GM18499 (cell line): ENCODE results near the gene KLK11.

Experiments
- ATAC-seq: cut with Tn5 transposase; IDR thresholded peaks from one replicate; pipeline ENCODE4 v1.9.1; 2021; ENCODE audit warnings: moderate number of reproducible peaks; ENCODE audit not compliant: insufficient read depth, unreplicated experiment

Gene KLK11

DNA sequence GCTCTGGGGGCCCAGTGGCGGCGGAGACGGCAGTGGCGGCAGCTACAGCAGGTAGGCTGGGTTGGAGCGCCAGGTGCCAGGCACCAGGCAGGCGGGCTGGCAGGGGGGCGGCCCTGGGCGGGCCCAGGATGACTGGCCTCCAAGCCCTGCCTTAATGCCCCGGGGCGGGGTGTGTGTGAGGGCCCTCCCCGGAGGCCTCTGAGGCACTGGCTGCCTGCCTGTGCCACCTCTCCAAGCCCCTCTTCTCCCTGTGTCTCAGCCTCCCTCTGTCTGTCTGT, at the start of gene KLK11:
Gene KLK11 (minus strand): TSS at position 63 of the 278 bp plus-strand sequence. CDS start 985 bp downstream, outside the sequence.
- ATAC-seq = no peak

- no peak for ATAC-seq
Measured at GRCh38 chr19:51075998-51076397, 49.6 kb upstream of the KLK11 start.

DNA sequence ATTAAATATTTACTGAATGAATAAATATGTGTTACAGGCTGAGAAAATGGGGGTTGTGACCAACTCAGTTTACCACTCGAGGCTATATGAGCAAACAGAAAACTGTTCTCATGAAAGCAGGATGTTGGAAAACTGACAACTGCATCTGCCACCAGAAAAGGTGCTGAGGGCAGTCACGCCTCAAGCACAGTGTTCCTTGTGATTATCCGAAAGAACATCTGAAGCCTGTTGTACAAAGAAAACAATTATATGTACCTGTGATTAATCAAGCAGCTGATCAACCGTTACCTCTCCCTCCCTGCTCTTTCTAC, 44.6 kb upstream of the KLK11 start:
- no peak for ATAC-seq

DNA sequence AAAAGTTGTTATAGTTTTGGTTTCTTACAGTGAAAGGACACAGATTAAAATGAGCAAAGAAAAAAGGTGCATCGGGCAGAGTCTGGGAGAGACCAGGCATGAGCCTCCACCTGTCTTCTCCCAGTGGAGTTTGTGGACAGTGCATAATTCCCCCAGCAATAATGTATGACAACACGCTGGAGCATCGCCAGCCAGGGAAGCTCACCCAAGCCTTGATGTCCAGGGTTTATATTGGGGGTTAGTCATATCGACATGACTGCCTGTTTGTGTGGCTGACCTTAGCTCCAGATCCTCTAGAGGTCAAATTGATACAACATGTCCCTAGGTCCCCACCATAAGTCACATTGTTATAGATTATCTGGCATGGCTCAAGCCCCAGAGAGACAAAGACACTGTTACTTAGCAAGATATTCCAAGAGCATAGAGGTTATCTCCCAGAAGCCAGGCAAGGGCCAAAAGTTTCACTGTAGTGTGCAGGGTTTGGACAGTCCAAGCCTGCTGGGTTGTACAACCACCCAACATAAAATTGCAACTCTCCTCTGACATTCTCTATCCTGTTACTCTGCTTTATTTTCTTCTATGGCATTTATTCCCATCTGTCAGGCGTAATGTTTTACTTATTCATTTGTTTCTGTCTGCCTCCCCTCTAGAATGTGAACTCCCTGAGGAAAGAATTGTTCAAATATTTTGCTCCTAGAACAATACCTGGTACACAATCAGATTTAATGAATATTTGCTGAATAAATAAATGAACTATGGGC, 44.1 kb upstream of the KLK11 start:
- no peak for ATAC-seq

GRCh38 chr19:51066393-51067186, 40.2 kb upstream of the KLK11 start:
- ATAC-seq = no peak

DNA sequence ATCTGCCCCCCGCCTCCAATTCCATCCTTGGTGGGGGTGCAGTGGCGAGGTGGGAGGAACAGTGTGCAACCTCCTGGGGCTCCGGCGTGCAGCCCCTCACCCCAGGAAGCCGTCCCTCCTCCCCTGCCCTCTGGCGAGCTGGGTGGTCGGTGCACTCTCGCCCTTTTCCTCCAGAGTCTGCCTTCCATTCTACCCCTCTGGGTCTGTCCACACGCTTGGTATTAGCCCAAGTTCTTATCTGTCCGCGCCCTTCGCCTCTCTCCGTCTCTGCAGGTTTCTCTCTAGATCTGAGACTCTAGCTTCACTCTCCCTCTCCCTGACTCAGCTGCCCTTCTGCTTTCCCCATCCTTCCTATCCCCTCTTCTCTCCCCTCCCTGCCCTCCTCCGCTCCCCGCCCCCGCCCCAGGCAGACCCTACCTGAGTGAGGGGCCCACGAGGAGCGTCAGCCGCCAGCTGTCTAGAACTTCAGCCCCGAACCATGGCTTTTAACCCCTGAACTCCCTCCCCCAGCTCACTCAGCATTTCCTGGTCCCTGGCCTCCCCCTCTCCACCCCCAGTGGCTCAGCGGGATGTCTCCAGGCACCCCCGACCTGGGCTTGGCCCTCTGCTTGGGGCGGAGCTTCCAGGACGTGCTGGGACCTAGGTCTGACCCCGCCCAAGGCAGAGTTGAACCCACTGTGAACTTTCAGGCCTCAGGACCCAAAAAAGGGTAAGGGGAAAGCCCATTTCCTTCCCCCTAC, 39.0 kb upstream of the KLK11 start:
- ATAC-seq = no peak

DNA sequence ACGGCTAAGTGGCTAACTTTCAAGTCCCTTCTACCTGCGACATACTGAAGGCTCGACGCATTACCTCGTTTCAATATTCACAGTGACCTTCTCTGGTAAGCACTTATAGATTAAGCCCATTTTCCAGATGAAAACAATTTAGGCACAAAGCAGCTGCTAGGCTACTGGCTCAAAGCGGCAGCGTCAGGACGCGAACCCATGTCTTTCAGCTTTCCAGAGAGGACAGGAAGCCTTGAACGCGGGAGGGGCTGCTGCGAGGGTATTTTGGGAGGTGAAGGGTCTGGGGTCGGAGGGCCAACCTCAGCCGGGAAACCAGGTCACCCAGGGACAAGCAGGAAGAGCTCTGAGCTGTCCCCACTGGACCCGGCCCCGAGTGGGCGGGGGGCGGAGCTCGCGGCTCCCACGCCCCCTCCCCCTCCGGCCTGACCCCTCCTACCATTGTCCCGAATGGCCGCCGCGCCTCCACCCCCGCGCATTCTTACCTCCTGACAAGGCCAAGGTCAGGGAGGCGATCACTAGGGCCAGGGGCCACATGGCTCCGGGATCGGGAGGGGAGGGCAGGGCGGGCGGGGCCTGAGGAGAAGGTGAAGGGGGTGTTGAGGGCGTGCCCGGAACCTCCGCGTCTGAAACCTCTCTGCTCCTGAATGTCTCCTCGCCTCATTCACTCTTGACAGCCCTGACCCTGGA, 38.3 kb upstream of the KLK11 start, which contains the start of gene KLK13:
Gene KLK13 (minus strand): TSS at position 559 of the 687 bp plus-strand sequence. CDS start 25 bp downstream, at position 534.
- ATAC-seq = no peak

GRCh38 chr19:51063664-51064063, 37.2 kb upstream of the KLK11 start:
- no peak for ATAC-seq

DNA sequence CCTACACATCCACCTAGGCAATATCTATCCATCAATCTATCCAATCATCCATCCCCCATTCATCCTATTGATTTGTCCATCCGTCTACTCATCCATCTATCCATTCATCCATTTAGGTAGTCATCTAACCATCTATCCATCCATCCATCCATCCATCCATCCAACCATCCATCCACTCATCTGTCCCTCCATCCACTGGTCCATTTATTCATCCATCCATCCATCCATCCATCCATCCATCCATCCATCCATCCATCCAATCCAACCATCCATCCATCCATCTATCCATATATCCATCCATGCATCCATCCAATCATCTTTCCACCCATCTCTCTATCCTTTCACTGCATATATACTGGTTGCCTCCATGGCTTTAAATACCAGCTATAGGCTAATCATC, 34.6 kb upstream of the KLK11 start:
- no peak for ATAC-seq

GRCh38 chr19:51060336-51060735, 33.9 kb upstream of the KLK11 start:
- ATAC-seq = no peak

- ATAC-seq = no peak
Measured at GRCh38 chr19:51059715-51060114, 33.3 kb upstream of the KLK11 start.

- no peak for ATAC-seq
Measured at GRCh38 chr19:51055866-51056265, 29.4 kb upstream of the KLK11 start.

DNA sequence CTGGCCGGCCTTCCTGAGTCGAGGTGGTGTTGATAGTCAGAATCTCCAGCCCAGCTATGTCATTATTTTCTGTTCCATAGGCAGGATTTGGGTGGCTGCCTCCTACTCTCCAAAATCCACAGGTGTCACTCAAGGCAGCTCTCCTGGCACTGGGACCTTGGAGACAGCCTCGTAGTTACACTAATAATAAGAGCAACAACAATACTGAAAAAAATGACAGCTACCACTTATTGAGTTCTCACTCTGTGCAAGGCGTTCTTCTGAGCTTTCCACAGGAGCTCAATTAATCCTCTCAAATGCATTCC, 20.6 kb upstream of the KLK11 start:
- no peak for ATAC-seq

DNA sequence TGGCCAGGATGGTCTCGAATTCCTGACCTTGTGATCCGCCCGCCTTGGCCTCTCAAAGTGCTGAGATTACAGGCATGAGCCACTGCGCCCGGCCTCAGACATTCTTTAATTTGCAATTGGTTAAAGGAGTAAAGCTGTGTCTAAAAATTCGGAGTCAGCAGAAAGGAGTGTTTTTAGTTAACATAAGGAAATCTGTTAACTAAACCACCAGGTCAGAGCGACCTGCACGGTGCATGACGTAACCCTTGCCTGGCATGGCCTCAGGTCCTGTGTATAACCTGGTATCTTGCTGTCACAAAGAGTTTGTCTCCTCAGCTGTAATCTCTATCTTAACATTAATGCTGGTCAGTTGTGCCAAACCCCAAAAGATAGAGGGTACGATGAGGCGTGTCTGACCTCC, 17.9 kb upstream of the KLK11 start:
- no peak for ATAC-seq

DNA sequence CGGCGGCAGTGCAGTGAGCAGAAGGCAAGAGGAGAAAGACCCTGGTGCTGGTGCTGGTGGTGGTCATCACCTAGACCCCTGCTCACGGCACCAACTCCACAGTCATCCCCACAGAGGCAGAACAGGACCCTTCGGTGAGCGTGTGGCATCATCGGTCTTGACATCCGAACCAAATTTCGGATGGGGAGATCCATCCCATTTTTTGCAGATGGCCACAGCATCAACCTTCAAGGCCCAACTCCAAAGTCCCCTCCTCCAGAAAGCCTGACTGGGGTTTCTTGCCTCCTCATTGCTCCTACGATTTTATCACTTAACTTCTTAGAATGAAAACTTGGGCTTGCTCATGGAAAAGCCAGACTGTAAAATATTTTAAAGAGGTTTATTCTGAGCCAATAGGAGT, 17.1 kb upstream of the KLK11 start:
- ATAC-seq = no peak

DNA sequence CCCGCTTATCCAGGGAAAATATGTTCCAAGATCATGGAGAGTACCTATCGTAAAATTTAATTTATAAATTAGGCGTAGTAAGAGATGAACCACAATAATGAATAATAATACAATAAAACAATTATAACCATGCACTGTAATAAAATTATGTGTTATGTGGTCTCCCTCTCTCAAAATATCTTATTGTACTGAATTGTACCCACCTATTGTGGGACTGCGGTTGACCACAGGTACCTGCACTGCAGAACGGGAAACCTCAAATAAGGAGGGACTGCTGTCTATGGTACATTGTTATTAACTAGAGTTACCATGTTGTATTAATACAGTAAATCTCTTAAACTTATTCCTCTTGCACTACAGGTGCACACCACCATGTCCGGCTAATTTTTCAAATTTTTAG, 13.7 kb upstream of the KLK11 start:
- no peak for ATAC-seq

DNA sequence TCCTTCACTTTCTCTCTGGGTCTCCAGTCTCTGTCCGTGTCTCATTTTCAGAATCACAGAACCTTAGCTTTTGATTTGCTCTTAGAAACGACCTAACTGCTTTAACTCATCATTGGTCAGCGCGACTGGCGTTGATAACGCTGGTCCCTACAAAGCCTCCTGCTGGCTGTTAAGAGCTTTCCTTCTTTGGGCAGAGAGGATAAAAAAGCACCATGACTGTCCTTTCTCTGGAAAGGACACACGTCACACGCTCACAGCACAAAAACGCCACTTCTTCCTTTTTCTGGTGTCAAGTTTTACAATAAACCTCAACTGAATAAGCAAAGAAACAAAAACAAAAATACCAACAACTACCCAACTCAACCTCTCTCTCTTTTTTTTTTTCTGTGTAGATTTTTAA, 10.1 kb upstream of the KLK11 start:
- ATAC-seq = no peak

DNA sequence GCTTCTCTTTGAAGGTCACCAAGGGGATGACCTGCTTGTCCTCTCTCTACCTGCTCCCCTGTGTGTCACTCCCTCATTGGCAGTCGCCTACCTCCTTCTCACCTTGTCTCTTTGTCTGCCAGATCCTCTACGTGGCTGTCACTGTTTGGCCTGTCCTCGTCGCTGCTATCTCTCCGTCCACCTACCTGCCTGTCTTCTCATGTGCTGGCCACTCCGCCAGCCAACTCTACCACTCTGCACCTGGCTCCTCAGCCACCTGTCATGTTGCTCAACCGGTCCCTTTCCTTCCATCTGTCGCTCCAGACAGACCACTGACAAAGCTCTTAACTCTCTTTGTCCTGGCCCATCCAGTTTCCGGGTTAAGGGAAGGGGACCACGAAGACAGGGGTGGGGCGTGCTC, 8.3 kb upstream of the KLK11 start, which contains the start of gene KLK12:
Gene KLK12 (minus strand): TSS at position 299 of the 400 bp plus-strand sequence. CDS start 381 bp downstream, outside the sequence.
- ATAC-seq = no peak

- ATAC-seq = no peak
Measured at GRCh38 chr19:51031880-51032225, 5.4 kb upstream of the KLK11 start.

GRCh38 chr19:51031220-51031879, 4.9 kb upstream of the KLK11 start:
- no peak for ATAC-seq
